GM19438 (cell line): ENCODE data around the gene BUB1B.
"Not testable (repeated sequence)": the region's sequence is repeated elsewhere in the genome, so short reads cannot be mapped to it uniquely, and the experiment has no call there.

Source experiments
- ATAC-seq: cut with Tn5 transposase; IDR thresholded peaks from one replicate; pipeline ENCODE4 v1.9.1; 2021; ENCODE audit warnings: low read depth; ENCODE audit not compliant: unreplicated experiment

The BUB1B gene

GRCh38 chr15:40160689-40161688, at the start of gene BUB1B:
TSS of gene BUB1B (plus strand) at chr15:40161069. CDS start at chr15:40161221, 152 bp downstream.
- ATAC-seq, result peak; percentile 91

DNA sequence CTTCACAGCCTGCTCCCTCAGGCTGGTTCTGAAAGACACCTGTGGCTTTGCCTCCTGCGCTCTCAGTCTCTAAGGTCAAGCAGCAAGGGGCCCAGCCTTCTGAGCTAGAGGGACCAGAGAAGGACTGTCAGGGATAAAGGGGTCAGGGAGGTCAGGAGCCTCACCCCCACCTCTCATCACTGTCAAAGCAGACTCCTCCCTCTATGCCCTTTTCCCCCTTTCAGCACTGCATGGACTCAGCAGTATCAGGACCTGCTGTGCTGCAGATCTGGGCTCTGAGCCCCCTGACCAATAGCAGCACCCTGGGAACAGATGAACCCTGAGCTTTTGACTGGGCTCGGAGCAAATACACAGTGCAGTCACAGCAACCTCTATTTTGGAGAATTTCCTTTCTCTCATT, 49.0 kb upstream of the BUB1B start:
- no peak for ATAC-seq

- ATAC-seq, result no peak
These were observed 48.1 kb upstream of the BUB1B start for GRCh38 chr15:40112789-40113188.

DNA sequence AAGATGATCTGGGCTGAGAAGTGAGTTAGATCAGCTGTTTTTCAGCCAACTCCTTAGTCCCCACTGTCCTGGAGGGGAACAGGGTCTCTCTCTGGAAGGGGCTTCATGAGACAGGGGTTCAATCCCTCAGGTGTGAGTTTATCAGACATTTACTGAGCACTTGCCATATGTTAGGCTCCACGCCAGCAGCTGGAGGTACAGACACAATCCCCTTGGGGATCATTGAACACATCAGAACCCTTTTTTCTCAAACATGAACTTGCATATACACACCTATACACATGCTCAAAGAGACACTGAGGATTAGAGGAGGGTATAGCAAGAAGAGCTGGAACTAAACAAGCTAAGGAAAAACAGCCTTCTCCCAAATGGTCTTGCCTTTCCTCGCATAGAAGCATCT, 46.7 kb upstream of the BUB1B start:
- no peak for ATAC-seq

DNA sequence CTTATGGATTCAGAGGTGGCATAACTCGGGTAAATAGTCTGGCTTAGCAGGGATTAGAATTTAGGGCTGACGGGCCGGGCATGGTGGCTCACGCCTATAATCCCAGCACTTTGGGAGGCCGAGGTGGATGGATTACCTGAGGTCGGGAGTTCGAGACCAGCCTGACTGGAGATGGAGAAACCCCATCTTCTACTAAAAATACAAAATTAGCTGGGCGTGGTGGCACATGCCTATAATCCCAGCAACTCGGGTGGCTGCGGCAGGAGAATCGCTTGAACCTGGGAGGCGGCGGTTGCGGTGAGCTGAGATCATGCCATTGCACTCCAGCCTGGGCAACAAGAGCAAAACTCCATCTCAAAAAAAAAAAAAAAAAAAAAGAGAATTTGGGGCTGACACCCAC, 45.8 kb upstream of the BUB1B start:
- not testable (repeated sequence) for ATAC-seq

DNA sequence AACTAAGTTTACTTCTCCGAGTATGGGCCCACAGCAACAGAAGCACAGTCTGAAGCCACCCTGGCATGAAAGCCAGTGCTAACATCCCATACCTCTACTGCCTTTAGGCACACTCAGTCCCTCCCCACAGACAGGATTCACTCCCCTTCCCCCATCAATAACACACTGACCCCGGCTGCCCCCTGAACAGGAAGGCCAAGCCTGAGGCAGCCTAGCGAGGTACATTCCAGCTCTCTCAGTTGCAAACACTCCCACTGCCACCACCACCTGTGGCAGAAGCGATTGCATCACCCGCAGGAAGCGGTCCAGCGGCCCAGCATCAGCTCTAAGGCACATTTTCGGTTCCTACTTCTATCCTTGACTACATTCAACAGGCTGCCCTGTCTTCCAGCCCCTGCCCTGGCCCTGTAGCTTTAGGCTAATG, 45.2 kb upstream of the BUB1B start:
- peak; percentile 88 for ATAC-seq

- no peak for ATAC-seq
These were observed 42.4 kb upstream of the BUB1B start for GRCh38 chr15:40118473-40118872.

DNA sequence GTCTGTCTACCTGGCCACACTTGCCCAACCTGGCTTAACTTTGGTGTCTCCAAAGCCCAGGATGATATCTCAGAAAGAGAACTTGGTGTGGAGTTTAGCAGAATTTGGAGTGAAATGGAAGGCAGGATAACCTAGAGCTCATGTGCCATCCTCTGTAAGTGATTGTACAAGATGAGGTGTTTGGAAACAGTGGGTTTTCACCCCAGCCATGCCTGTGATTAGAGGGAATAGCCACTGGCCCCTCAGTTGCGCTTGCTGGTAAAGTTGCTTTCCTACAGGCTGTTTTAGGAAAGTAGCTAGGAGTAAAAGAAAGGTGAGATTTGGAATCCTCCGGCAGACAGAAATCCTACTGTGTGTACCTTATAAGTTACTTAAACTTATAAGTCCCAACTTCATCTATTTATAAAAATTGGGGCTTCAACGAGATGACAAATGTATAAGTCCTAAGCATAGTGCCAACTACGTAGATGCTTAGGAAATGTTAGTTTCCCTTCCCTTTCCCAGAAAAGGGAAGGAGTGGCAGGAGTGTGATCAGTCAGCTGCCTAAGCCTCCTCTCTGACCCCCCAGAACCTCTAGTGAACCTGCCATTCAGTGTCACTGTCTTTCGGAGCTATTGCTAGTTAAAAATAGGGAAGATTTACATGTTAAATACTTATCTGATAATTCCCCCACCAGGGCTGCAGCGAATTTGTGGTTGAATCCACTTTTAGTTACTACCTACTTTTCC, 38.8 kb upstream of the BUB1B start:
- no peak for ATAC-seq

GRCh38 chr15:40122989-40123388, 37.9 kb upstream of the BUB1B start:
- ATAC-seq, result not testable (repeated sequence)

DNA sequence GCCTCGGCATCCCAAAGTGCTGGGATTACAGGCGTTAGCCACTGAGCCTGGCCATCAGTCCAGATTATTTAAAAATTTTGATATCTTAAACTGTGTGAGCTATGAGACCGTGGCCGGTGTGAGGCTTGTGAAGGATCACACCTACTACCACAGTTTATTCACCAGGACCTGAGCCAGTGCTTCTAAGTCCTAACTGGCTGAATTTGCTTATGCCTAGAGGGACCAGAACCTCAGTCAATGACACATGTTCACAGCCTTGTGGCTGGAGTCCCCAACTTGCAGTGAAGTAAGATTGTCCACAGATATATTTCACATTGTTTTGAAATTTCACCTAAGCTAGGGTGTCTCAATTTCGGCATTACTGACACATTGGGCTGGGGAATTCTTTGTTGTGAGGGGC, 37.0 kb upstream of the BUB1B start:
- ATAC-seq, result not testable (repeated sequence)

- ATAC-seq, result not testable (repeated sequence)
These were observed 36.5 kb upstream of the BUB1B start for GRCh38 chr15:40124333-40124732.

DNA sequence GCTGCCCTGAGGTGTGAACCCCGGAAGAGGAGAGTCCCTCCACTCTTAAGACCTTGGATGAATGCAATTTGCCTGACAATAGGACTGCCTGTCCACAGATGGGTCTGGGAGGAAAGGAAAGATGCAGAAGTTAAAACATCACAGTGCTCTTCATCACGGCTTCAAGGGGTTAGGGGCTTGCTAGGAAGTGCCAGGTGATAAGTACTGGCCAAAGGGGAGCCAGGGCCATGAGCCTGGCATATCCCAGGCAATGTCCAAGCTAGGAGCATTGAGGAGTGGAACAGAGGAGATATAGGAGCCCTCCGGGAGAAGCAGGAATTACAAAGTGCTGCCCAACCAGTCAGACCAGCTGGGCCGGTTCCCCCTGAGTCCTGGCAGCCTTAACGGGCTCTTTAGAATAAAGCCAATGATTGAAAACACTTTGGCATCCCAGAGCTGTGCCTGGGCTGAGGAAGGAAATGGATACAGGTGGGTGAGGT, 36.0 kb upstream of the BUB1B start:
- ATAC-seq, result not testable (repeated sequence)

- no peak for ATAC-seq
These were observed 34.9 kb upstream of the BUB1B start for GRCh38 chr15:40125950-40126349.

DNA sequence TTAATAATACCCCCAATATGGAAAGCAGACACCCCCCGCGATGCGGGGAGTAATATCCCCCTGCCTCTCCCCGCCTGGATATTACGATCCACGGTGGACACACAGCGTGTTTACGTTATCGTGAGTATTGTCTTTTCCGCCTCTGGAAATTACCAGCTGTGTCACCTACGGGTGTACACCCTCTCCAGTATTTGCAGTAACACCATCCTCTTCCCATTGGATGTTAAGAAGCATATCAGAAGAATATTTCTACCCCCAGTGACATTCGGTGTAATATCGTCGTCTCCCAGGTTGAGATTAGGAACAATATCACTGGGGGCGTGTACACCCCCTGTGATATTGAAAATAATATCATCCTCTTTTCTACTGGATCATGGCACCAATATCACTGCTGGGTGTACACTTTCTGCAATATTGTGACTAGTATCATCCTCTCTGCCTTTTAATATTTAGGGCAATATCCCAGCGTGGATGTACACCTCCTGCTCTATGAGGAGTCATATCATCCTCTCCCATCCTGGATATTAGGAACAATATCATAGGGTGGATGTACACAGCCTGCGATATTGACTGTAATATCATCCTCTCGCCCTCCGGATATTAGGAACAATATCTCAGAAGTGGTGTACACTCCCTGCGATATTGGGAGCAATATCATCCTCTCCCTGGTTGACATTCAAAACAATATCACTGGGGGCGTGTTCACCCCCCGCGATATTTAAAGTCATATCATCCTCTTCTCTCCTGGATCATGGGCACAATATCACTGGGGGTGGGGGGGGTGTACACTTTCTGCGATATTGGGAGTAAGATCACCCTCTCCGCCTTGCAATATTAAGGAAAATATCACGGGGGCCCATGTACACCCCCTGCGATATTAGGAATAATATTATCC, 31.9 kb upstream of the BUB1B start:
- no peak for ATAC-seq

- ATAC-seq, result no peak
These were observed 30.8 kb upstream of the BUB1B start for GRCh38 chr15:40130118-40130517.

- ATAC-seq, result no peak
These were observed 29.9 kb upstream of the BUB1B start for GRCh38 chr15:40130799-40131502.

GRCh38 chr15:40133544-40133943, 27.3 kb upstream of the BUB1B start:
- no peak for ATAC-seq

DNA sequence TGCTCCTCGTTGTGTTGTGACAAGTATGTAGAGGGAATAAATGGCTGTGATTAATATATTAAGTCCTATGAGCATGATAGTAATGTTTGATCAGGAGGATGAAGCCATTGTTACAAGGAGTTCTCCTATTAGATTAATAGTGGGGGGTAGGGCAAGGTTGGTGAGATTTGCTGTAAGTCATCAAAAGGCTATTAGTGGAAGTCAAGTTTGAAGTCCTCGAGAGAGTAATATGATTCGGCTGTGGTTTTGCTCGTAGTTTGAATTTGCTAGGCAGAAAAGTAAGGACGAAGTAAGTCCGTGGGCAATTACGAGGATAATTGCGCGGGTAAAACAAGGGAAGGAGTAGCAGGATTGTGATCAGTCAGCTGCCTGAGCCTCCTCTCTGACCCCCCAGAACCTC, 26.0 kb upstream of the BUB1B start:
- ATAC-seq, result no peak

GRCh38 chr15:40135846-40136450, 24.9 kb upstream of the BUB1B start:
- ATAC-seq, result not testable (repeated sequence)
